Natural killer cell (primary cell): ENCODE data around the gene FHIT. TPM values are rescaled to one million over a fixed set of nuclear protein-coding genes. Genes with fewer than 3 reads are reported as not detected.

Experiments used
- ATAC-seq, 3 donors: fragments of 150-1000 bp in 2 of 3; fragments of 200-7000 bp in 1 of 3; cut with Tn5 transposase; 1 replicate in 1 of 3; 2 replicates in 2 of 3; pipeline ENCODE4 v1.10.0; 2021; ENCODE audit warnings: mild to moderate bottlenecking in 2 of 3, moderate library complexity in 2 of 3
- DNase-seq, 2 donors: peaks; one replicate each; pipeline versions ENCODE4 v3.0.0 to v3.0.0-alpha.2; 2013 to 2021; ENCODE audit warnings: mixed read lengths in 1 of 2
- H3K27ac ChIP-seq: one replicate; pipeline ENCODE4 v1.5.1; 2013; ENCODE audit warnings: mild to moderate bottlenecking, low read length
- H3K27me3 ChIP-seq: one replicate; pipeline ENCODE4 v1.6.1; 2013; ENCODE audit warnings: low read length; ENCODE audit not compliant: control insufficient read depth, insufficient read depth
- H3K36me3 ChIP-seq: one replicate; pipeline ENCODE4 v1.6.1; 2013; ENCODE audit warnings: low read length; ENCODE audit not compliant: control insufficient read depth, insufficient read depth
- H3K4me1 ChIP-seq: one replicate; pipeline ENCODE4 v1.6.1; 2013; ENCODE audit warnings: low read length; ENCODE audit not compliant: control insufficient read depth, insufficient read depth
- H3K4me3 ChIP-seq: one replicate; pipeline ENCODE4 v1.5.1; 2013; ENCODE audit warnings: low read length
- H3K9me3 ChIP-seq: one replicate; pipeline ENCODE4 v1.6.1; 2013; ENCODE audit warnings: low read length; ENCODE audit not compliant: control insufficient read depth, insufficient read depth
- H3K27ac Mint-ChIP-seq, 2 donors: one replicate each; pipeline ENCODE4 v1.8.0; 2022; ENCODE audit warnings: mild to moderate bottlenecking in 2 of 2, mixed read lengths in 2 of 2, moderate library complexity in 1 of 2
- H3K27me3 Mint-ChIP-seq, 2 donors: one replicate each; pipeline ENCODE4 v1.8.0; 2022; ENCODE audit warnings: low read depth in 2 of 2, mixed read lengths in 2 of 2
- H3K36me3 Mint-ChIP-seq: one replicate; pipeline ENCODE4 v1.8.0; 2022; ENCODE audit warnings: mixed read lengths
- H3K4me1 Mint-ChIP-seq, 2 donors: one replicate each; pipeline ENCODE4 v1.8.0; 2022; ENCODE audit warnings: mixed read lengths in 2 of 2
- H3K4me3 Mint-ChIP-seq: one replicate; pipeline ENCODE4 v1.8.0; 2022; ENCODE audit warnings: mild to moderate bottlenecking, moderate library complexity, mixed read lengths
- H3K9me3 Mint-ChIP-seq, 2 donors: one replicate each; pipeline ENCODE4 v1.8.0; 2022; ENCODE audit warnings: mixed read lengths in 2 of 2
- CTCF ChIP-seq: fragments of 200-600 bp; IDR thresholded peaks from one replicate; pipeline ENCODE4 v1.8.0; 2022; ENCODE audit warnings: antibody characterized with exemption
- WGBS: methylation state at CpG from one replicate; pipeline ENCODE4 v1.1.7; 2013; ENCODE audit warnings: missing lambda C conversion rate; ENCODE audit not compliant: insufficient coverage; 5-methylcytosine and 5-hydroxymethylcytosine counted together
- intact Hi-C: fragments of 100-400 bp; cut with micrococcal nuclease; formaldehyde crosslinking; loops from one replicate; pipeline ENCODE4 v1.14.2; 2022
- total RNA-seq, 4 donors: library from RNA; stranded (reverse); fragments of 120-200 nt in 1 of 4; gene quantifications; one replicate each; pipeline versions ENCODE4 v1.2.3 to v1.2.4, GENCODE V29; 2013 to 2022

The FHIT gene
- total RNA-seq, 3 donors from 2014 or later (not counting 1 experiment from before 2014, with no cell fraction given), result 2.7 to 6.1 (median 3.3) TPM

- Mint-ChIP-seq H3K27me3 (no peaks in the 10 kb centered on the region), H3K9me3 (no peaks in the 10 kb centered on the region), H3K4me1 (no peaks in the 10 kb centered on the region), H3K4me3 (no peak overlapping the region), H3K36me3 (no peaks in the 10 kb centered on the region), H3K27ac (no peak overlapping the region)
- Histone ChIP-seq H3K9me3 (no peaks in the 10 kb centered on the region), H3K4me1 (no peaks in the 10 kb centered on the region), H3K4me3 (no peak overlapping the region), H3K27me3 (no peaks in the 10 kb centered on the region), H3K27ac (no peak overlapping the region), H3K36me3 (no peaks in the 10 kb centered on the region)
- DNase-seq (no peak), ATAC-seq (no peak)
- no peak for TF ChIP-seq CTCF
- 7% methylated on average over 3 of the region's 3 CpGs for WGBS
- intact Hi-C loops, result no loop called here
Observed at GRCh38 chr3:60651799-60652198, 599.5 kb downstream of the FHIT start.

- no peak overlapping the region for H3K4me3 ChIP-seq
- DNase-seq (no peak), ATAC-seq (no peak)
- Mint-ChIP-seq H3K4me1 (no peaks in the 10 kb centered on the region), H3K36me3 (no peaks in the 10 kb centered on the region), H3K9me3 (no peaks in the 10 kb centered on the region), H3K27me3 (no peaks in the 10 kb centered on the region), H3K27ac (no peak overlapping the region), H3K4me3 (no peak overlapping the region)
- intact Hi-C loops, result no loop called here
- TF ChIP-seq CTCF, result no peak
- 87% methylated on average over 1 of the region's 2 CpGs for WGBS
- H3K9me3 ChIP-seq, result no peaks in the 10 kb centered on the region
- no peaks in the 10 kb centered on the region for H3K4me1 ChIP-seq
- no peaks in the 10 kb centered on the region for H3K27me3 ChIP-seq
- H3K36me3 ChIP-seq, result no peaks in the 10 kb centered on the region
- H3K27ac ChIP-seq, result no peak overlapping the region
Observed at GRCh38 chr3:60650171-60650570, 601.1 kb downstream of the FHIT start.

GRCh38 chr3:60645801-60646200 lies 605.5 kb downstream of the FHIT start:
- no peak overlapping the region for H3K4me3 ChIP-seq
- H3K9me3 ChIP-seq, result no peaks in the 10 kb centered on the region
- H3K27me3 Mint-ChIP-seq, result no peaks in the 10 kb centered on the region
- no peak for ATAC-seq
- no peak overlapping the region for H3K4me3 Mint-ChIP-seq
- intact Hi-C loops, result no loop called here
- peaks cover 0 to 2% of the 10 kb centered on the region in 2 donors for H3K9me3 Mint-ChIP-seq
- no peak for TF ChIP-seq CTCF
- no peak overlapping the region for H3K27ac Mint-ChIP-seq
- H3K27me3 ChIP-seq, result no peaks in the 10 kb centered on the region
- no peaks in the 10 kb centered on the region for H3K4me1 Mint-ChIP-seq
- no peak overlapping the region for H3K27ac ChIP-seq
- 80% methylated on average over 1 of the region's 2 CpGs for WGBS
- no peaks in the 10 kb centered on the region for H3K36me3 ChIP-seq
- DNase-seq, result no peak
- H3K4me1 ChIP-seq, result no peaks in the 10 kb centered on the region
- no peaks in the 10 kb centered on the region for H3K36me3 Mint-ChIP-seq

GRCh38 chr3:60643831-60644230 lies 607.4 kb downstream of the FHIT start:
- intact Hi-C loops, result no loop called here
- no peaks in the 10 kb centered on the region for H3K36me3 Mint-ChIP-seq
- H3K4me1 Mint-ChIP-seq, result no peaks in the 10 kb centered on the region
- Histone ChIP-seq H3K27ac (no peak overlapping the region), H3K4me3 (no peak overlapping the region), H3K9me3 (no peaks in the 10 kb centered on the region), H3K36me3 (no peaks in the 10 kb centered on the region), H3K4me1 (no peaks in the 10 kb centered on the region), H3K27me3 (no peaks in the 10 kb centered on the region)
- ATAC-seq, result no peak
- no peak for TF ChIP-seq CTCF
- peaks cover 0 to 2% of the 10 kb centered on the region in 2 donors for H3K9me3 Mint-ChIP-seq
- no CpG with 5 or more reads among the region's 1 CpG for WGBS
- DNase-seq, result no peak
- H3K4me3 Mint-ChIP-seq, result no peak overlapping the region
- H3K27ac Mint-ChIP-seq, result no peak overlapping the region
- no peaks in the 10 kb centered on the region for H3K27me3 Mint-ChIP-seq
